GM06990 (cell line): Measurements from ENCODE around the gene RAB31.

ENCODE experiments used
- DNase-seq: peaks from one replicate; pipeline ENCODE4 v3.0.0-alpha.2; 2011; ENCODE audit not compliant: insufficient read length; ENCODE audit errors: extremely low read depth
- H3K27me3 ChIP-seq: replicated peaks from 2 replicates; pipeline ENCODE4 v1.6.0; 2011; ENCODE audit warnings: low read length; ENCODE audit not compliant: control insufficient read depth, insufficient read depth
- H3K36me3 ChIP-seq: 2 replicates; pipeline ENCODE4 v1.5.1; 2011; ENCODE audit warnings: low read length; ENCODE audit not compliant: control insufficient read depth, insufficient read depth
- H3K4me3 ChIP-seq: replicated peaks from 2 replicates; pipeline ENCODE4 v1.5.1; 2011; ENCODE audit warnings: low read depth, mild to moderate bottlenecking, control low read depth, low read length
- CTCF ChIP-seq: IDR thresholded peaks from 2 replicates; pipeline ENCODE4 v1.5.1; 2011; ENCODE audit warnings: low read length, control low read depth, mild to moderate bottlenecking, inconsistent platforms; ENCODE audit not compliant: insufficient read depth, poor library complexity, severe bottlenecking

RAB31 gene

GRCh38 chr18:9828506-9829396, 120.7 kb downstream of the RAB31 start:
- peaks cover 3% of the 10 kb centered on the region; the same call in 1 of the 2 replicates for H3K36me3 ChIP-seq
- H3K4me3 ChIP-seq = no peak overlapping the region
- no peak for TF ChIP-seq CTCF
- H3K27me3 ChIP-seq = no peaks in the 10 kb centered on the region
- DNase-seq = no peak

DNA sequence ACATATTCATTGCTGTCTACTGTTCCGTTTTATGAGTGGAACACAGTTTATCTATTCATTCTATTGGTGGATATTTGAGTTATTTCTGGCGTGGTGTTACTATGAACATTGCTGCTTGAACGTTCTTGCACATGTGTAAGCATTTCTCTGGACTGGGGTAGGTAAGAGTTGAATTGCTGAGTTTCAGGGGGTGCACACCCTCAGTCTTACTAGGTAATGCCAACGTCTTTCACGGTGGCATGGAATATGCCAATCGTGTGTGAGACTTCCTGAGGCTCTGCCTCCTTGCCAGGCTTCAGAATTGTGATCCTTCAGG, 121.3 kb downstream of the RAB31 start:
- Histone ChIP-seq H3K36me3 (peaks cover 3% of the 10 kb centered on the region; the same call in 1 of the 2 replicates), H3K27me3 (no peaks in the 10 kb centered on the region), H3K4me3 (no peak overlapping the region)
- TF ChIP-seq CTCF = no peak
- DNase-seq = no peak

DNA sequence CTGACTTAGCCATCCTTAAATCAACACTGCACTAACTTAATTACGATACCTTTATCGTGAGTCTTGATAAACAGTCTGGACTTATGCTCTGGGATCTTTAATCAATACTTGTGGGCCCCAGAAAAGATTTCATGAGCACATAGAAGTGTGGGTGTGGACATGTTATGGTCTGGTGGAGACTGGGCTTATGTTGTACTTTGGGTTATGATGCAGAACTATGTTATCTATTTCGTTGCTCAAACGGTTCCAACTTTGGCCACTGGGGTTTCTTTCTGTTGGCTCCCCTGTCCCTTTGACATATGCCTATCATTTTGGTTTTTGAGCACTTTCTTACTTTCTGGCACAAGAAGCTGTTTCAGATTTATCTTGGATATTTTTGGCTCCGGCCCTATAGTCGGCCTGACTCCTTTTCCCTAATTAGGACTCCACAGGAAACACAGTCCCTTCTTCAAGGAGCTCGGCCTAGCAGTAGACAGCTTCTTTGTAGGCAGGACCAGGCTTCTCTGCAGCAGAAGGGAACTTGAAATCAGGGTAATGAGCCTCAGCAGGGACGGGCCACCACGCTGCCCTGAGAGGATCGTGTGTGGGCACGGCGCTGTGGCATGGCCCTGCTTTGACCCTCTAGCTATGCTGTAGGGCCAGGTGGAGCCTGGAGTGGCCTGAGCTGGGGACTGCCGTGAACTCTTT, 123.1 kb downstream of the RAB31 start:
- TF ChIP-seq CTCF = no peak
- Histone ChIP-seq H3K36me3 (peaks cover 3% of the 10 kb centered on the region; the same call in 1 of the 2 replicates), H3K27me3 (no peaks in the 10 kb centered on the region), H3K4me3 (no peak overlapping the region)
- DNase-seq = no peak

GRCh38 chr18:9831723-9832199, 123.7 kb downstream of the RAB31 start:
- DNase-seq = no peak
- Histone ChIP-seq H3K27me3 (no peaks in the 10 kb centered on the region), H3K4me3 (no peak overlapping the region), H3K36me3 (peaks cover 3% of the 10 kb centered on the region; the same call in 1 of the 2 replicates)
- no peak for TF ChIP-seq CTCF

DNA sequence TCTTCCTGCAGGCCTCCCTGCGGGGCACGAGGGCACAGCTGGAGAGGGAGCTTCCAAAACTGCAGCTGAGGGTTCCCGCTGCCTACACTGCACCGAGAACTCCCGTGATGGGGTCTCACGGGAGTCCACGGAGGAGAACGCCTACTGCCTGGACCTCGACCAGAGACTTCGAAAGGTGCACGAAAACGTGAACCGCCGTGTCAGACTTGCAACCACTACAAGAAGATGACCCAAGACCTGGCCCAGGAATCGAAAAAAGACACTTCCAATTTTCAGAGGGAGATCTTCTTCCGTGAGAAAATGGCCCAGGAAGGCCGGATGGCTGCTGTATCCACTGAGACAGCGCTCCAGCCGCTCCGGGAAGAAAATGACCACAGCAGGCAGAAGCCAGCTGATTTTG, 124.8 kb downstream of the RAB31 start:
- TF ChIP-seq CTCF = no peak
- DNase-seq = no peak
- no peak overlapping the region for H3K4me3 ChIP-seq

More for the DNA sequence above, 124.8 kb downstream of the RAB31 start:
- no peaks in the 10 kb centered on the region for H3K27me3 ChIP-seq
- H3K36me3 ChIP-seq = peaks cover 3% of the 10 kb centered on the region; the same call in 1 of the 2 replicates
